Stimulated activated CD4-positive, alpha-beta T cell treated with anti-CD3 and anti-CD28 coated beads, Interleukin-1b, Interleukin-23, amount 100 ng/mL, for 1 hour (primary cell): Measurements from ENCODE around the gene NINL.
"Not testable (repeated sequence)": the region's sequence is repeated elsewhere in the genome, so short reads cannot be mapped to it uniquely, and the experiment has no call there.

ENCODE experiments used
- DNase-seq, 2 donors: peaks; one replicate each; pipeline ENCODE4 v3.0.0-alpha.2; 2020; ENCODE audit warnings: low read depth in 2 of 2

NINL gene

GRCh38 chr20:25592135-25592852, 7.0 kb upstream of the NINL start:
- no peak for DNase-seq

DNA sequence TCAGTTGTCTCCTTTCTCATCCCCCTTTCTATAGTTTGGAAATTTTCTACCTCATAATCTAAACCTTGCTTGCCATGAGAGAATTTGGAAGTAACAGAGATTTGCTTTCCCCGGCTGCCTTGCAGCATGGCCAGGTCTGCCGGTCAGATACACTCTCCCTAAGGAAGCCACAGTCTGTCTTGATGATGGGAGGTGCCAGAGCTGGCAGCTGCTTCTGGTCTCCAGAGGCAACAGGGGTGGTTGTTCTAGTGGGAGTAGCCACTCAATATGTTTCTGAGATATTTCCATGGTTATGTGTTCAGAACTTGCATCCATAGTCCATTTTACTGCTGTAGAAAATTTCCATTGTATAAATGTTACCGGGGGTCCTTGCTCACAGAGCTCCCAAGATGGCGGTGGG, 5.4 kb upstream of the NINL start:
- not testable (repeated sequence) for DNase-seq

DNA sequence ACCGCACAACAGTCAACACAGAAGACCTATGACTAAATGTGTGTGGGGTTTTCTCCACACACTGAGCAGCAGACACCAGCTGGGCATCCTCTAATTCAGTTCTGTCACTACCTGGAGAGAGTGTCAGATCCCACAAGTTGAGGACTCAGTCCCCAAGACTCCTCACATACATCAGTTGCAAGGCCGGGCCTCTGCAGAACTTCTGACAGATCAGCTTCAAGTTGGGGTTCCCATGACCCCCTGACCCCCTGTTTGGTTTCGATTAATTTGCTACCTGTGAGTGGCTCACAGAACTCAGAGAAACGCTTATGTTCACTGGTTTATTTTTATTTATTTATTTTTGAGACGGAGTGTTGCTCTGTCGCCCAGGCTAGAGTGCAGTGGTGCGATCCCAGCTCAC, 3.2 kb upstream of the NINL start:
- no peak for DNase-seq

- no peak for DNase-seq
Observed at GRCh38 chr20:25587536-25587935, 2.2 kb upstream of the NINL start.

GRCh38 chr20:25586877-25587276, 1.5 kb upstream of the NINL start:
- no peak for DNase-seq

DNA sequence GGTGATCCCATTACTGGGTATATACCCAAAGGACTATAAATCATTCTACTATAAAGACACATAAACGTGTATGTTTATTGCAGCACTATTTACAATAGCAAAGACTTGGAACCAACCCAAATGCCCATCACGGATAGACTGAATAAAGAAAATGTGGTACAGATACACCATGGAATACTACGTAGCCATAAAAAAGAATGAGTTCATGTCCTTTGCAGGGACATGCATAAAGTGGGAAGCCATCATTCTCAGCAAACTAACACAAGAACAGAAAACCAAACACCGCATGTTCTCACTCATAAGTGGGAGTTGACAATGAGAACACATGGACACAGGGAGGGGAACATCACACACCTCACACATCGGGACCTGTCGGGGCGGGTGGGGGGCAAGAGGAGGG, 1.7 kb downstream of the NINL start:
- not testable (repeated sequence) for DNase-seq

DNA sequence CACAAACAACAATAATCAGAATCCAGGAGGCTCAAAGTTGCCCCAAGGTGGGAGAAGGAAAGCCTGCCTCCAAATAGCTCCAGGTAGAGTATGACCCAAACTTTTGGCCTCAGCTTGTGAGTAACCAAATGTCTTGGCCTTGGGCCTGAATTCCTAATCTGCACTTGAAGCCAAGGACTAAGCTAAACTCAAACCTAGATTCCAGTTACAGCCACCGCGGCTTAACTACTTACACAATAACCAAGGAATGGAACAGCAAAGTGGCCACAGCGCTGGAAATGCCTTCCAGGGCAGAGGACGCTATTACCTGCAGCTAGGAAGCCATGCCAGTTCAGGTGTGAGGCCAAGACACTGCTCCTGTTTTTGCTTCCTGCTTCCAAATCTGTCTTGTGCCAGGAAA, 4.6 kb downstream of the NINL start:
- DNase-seq, result no peak

DNA sequence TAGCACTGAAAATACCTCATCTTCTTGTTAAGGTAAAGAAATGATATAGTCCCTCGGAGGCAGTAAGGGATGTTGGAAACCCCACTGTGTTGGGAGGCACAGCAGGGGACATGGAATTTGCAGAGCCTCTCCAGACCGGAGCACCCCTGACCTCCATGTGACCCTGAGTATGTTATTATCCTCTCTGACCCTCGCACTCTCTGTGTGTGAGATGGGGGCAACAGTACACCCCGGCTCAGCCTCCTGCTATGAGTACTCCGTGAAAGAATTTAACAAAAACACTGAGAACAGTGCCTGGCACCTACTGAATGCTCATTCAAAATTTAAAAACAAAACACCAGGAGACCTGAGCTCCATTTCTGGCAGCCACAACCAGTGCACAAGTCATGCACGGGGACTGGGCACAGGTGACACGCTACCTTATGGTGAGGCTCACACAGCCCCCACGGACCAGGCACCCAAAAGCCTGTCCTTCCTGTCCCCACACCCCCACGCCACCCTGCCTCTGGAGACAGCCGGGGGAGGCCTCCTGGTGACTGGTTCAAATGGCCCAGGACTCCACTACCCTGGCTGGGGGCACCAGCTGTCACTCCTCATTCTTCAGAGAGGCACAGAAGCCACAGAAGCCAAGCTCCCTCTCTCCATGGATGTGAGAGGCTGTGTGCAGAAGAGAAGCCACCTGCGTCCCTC, 6.1 kb downstream of the NINL start:
- DNase-seq, result no peak

GRCh38 chr20:25576783-25577530, 8.4 kb downstream of the NINL start:
- DNase-seq, result no peak

DNA sequence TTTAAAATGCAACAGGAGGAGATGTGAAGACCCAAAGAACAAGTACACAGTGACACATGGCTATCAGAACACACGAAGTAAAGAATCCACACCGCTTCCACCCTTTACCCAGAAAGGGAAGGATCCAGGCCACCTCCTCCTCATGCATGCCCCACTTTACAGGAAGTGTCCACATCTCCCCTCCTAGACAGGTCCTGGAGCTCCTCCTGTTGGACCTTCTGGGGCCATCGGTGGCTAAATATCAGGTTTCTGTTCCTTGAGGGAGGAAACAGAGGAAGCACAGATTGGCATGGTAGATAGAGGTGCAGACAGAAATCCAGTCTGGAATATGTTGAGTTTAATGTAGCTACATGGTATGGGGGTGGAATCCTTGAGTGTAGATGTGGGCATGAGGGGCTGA, 10.9 kb downstream of the NINL start:
- no peak for DNase-seq

DNA sequence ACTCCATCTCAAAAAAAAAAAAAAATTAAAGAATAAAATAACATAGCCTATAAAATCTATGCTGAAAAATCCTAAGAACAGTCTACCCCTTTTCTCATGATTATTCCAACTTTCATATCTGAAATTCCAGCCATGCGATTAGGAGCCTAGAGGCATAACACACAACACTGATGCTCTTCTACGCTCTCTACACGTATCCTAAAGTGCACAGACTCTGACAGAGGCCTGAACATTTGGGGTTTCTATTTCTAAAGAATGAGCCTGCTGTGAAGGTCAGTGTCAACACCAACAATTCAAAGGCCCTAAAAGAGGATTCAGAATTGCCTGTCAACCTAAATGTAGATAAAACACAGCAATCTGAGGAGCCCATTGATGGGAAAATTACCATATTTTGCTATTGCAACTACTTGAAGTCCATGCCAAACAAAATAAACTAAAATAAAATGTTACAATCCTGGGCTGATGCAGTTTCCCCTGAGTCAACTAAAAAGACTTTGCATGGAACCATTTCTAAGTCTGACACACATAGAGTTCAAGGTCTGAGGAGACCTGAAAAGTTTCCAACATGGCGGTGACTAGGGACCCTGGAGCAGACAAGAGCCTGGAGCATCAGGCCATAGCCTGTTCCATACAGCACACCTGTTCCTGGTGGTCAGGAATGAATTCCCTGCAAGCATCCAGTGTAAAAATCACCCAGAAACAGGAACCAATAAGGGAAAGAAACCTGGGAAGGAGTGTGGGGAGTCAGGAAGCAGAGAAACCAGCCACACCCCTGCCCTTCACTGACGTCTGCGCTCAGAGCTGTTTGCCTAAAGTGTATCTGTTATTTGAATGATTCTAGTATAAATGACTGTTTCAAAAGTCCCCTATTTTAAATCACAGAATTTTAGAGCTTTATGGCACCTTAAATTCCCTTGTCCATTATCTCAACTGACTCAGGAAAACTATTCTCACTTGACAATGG, 11.8 kb downstream of the NINL start:
- DNase-seq, result no peak

GRCh38 chr20:25571817-25572216, 13.5 kb downstream of the NINL start:
- no peak for DNase-seq

- no peak for DNase-seq
Observed at GRCh38 chr20:25571240-25571639, 14.1 kb downstream of the NINL start.

DNA sequence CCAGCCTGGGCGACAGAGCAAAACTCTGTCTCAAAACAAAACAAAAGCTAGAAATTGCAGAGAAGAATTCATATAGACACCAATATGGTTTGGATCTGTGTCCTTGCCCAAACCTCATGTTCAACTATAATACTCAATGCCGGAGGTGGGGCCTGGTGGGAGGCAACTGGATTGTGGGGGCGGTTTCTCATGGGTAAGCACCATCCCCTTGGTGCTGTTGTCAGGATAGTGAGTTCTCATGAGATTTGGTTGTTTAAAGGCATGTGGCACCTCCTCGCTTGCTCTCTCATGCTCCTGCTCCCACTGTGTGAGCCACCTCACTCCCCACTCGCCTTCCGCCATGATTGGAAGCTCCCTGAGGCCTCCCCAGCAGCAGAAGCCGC, 15.2 kb downstream of the NINL start:
- no peak for DNase-seq

- no peak for DNase-seq
Observed at GRCh38 chr20:25567286-25567685, 18.0 kb downstream of the NINL start.

DNA sequence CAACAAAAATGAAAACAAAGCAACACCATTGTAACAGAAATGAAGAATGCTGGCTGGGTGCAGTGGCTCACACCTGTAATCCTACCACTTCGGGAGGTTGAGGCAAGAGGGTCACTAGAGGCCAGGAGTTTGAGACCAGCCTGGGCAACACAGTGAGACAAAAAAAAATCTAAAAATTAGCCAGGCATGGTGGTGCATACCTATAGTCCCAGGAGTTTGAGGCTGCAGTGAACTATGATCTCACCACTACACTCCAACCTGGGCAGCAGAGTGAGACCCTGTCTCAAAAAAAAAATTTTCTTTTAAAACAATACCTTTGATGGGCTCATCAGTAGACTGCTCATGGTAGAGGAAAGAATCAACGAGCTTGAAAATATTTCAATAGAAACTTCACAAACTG, 18.5 kb downstream of the NINL start:
- DNase-seq, result no peak

DNA sequence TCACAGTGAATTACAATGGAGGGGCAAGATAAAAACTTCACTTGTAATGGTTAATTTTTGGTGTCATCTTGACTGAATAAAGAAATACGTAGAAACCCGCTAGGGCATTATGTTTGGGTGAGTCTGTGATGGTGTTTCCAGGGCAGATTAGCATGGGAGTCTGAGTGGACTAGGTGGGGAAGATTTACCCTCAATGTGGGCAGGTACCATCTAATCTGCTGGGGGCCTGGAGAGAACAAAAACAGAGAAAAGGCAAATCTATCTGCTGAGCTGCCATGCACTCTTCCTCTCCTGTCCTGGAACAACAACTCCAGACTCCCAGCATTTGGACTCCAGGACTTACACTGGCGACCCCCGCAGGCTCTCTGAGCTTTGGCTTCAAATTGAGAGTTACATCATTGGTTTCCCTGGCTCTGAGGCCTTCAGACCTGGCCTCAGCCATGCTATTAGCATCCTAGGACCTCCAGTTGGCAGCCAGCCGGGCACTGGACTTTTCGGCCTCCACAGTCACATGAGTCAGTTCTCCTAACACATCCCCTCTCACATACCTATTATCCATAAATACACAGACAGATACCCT, 19.7 kb downstream of the NINL start:
- DNase-seq, result no peak

GRCh38 chr20:25563876-25564275, 21.5 kb downstream of the NINL start:
- no peak for DNase-seq

DNA sequence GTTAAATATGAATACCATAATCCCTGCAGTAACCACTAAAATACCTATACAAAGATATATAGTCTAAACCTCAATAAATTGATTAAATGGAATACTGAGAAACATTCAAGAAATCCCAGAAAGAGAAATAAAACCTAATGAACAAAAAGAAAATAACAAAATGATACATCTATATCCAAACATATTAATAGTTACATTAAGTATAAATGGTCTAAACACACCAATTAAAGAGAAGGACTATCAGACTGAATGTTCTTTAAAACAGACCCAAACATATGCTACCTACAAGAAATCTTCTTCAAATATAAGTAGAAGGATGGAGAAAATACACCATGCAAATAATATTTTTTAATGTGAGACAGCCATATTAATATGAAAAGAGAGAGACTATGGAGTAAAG, 22.0 kb downstream of the NINL start:
- no peak for DNase-seq

GRCh38 chr20:25561771-25562170, 23.6 kb downstream of the NINL start:
- DNase-seq, result not testable (repeated sequence)

- no peak for DNase-seq
Observed at GRCh38 chr20:25553819-25554296, 31.5 kb downstream of the NINL start.
